ENCODE results near the gene C19orf25.

The C19orf25 gene

GRCh38 chr19:1511318-1512317 lies 32.6 kb upstream of the C19orf25 start:
- no peak overlapping the region for H3K4me3 ChIP-seq (ENCODE audit: insufficient read length, low read depth)

GRCh38 chr19:1510807-1511206 lies 31.8 kb upstream of the C19orf25 start:
- Histone ChIP-seq H3K27me3 (ENCODE audit: insufficient read depth, insufficient read length) (no peaks in the 10 kb centered on the region), H3K4me3 (ENCODE audit: insufficient read length, low read depth) (no peak overlapping the region), H3K9ac (ENCODE audit: insufficient read length, low read depth) (no peak overlapping the region), H3K36me3 (ENCODE audit: insufficient read depth, insufficient read length, low read length) (peaks cover 6% of the 10 kb centered on the region), H3K9me3 (ENCODE audit: insufficient read depth, low read length) (no peaks in the 10 kb centered on the region), H3K4me1 (ENCODE audit: insufficient read depth, insufficient read length) (peaks cover 11% of the 10 kb centered on the region)
- no peak for TF ChIP-seq SUZ12 (IDR thresholded peaks at IDR 0.05; ENCODE audit: extremely low read depth, insufficient read depth, insufficient read length)
- TF ChIP-seq YY1 (IDR thresholded peaks at IDR 0.05; ENCODE audit: insufficient read depth, insufficient read length) = no peak
- no peak for TF ChIP-seq ZNF274 (IDR thresholded peaks at IDR 0.05; ENCODE audit: low read depth, low read length)
- DNase-seq (ENCODE audit: low read depth, low spot score) = no peak

More at GRCh38 chr19:1511318-1512317, 32.6 kb upstream of the C19orf25 start:
- TF ChIP-seq ZNF274 (IDR thresholded peaks at IDR 0.05; ENCODE audit: low read depth, low read length) (no peak), SUZ12 (IDR thresholded peaks at IDR 0.05; ENCODE audit: extremely low read depth, insufficient read depth, insufficient read length) (no peak), YY1 (IDR thresholded peaks at IDR 0.05; ENCODE audit: insufficient read depth, insufficient read length) (no peak)
- Histone ChIP-seq H3K27me3 (ENCODE audit: insufficient read depth, insufficient read length) (no peaks in the 10 kb centered on the region), H3K9ac (ENCODE audit: insufficient read length, low read depth) (peak overlapping the region; percentile 17), H3K9me3 (ENCODE audit: insufficient read depth, low read length) (no peaks in the 10 kb centered on the region), H3K4me1 (ENCODE audit: insufficient read depth, insufficient read length) (peaks cover 11% of the 10 kb centered on the region), H3K36me3 (ENCODE audit: insufficient read depth, insufficient read length, low read length) (peaks cover 6% of the 10 kb centered on the region)
- DNase-seq (ENCODE audit: low read depth, low spot score) = no peak

- TF ChIP-seq YY1 (IDR thresholded peaks at IDR 0.05; ENCODE audit: insufficient read depth, insufficient read length) (no peak), ZNF274 (IDR thresholded peaks at IDR 0.05; ENCODE audit: low read depth, low read length) (no peak), SUZ12 (IDR thresholded peaks at IDR 0.05; ENCODE audit: extremely low read depth, insufficient read depth, insufficient read length) (no peak)
- Histone ChIP-seq H3K4me1 (ENCODE audit: insufficient read depth, insufficient read length) (peaks cover 11% of the 10 kb centered on the region), H3K9me3 (ENCODE audit: insufficient read depth, low read length) (no peaks in the 10 kb centered on the region), H3K9ac (ENCODE audit: insufficient read length, low read depth) (no peak overlapping the region), H3K4me3 (ENCODE audit: insufficient read length, low read depth) (no peak overlapping the region), H3K27me3 (ENCODE audit: insufficient read depth, insufficient read length) (no peaks in the 10 kb centered on the region), H3K36me3 (ENCODE audit: insufficient read depth, insufficient read length, low read length) (peaks cover 6% of the 10 kb centered on the region)
- DNase-seq (ENCODE audit: low read depth, low spot score) = no peak
Measured at GRCh38 chr19:1510442-1510806, 31.4 kb upstream of the C19orf25 start.

GRCh38 chr19:1509602-1510441 lies 30.8 kb upstream of the C19orf25 start:
- no peak for TF ChIP-seq SUZ12 (IDR thresholded peaks at IDR 0.05; ENCODE audit: extremely low read depth, insufficient read depth, insufficient read length)
- TF ChIP-seq YY1 (IDR thresholded peaks at IDR 0.05; ENCODE audit: insufficient read depth, insufficient read length) = no peak
- no peak for TF ChIP-seq ZNF274 (IDR thresholded peaks at IDR 0.05; ENCODE audit: low read depth, low read length)
- H3K36me3 ChIP-seq (ENCODE audit: insufficient read depth, insufficient read length, low read length) = peaks cover 6% of the 10 kb centered on the region
- H3K9me3 ChIP-seq (ENCODE audit: insufficient read depth, low read length) = no peaks in the 10 kb centered on the region
- H3K4me1 ChIP-seq (ENCODE audit: insufficient read depth, insufficient read length) = peaks cover 11% of the 10 kb centered on the region
- H3K9ac ChIP-seq (ENCODE audit: insufficient read length, low read depth) = no peak overlapping the region
- no peak overlapping the region for H3K4me3 ChIP-seq (ENCODE audit: insufficient read length, low read depth)
- DNase-seq (ENCODE audit: low read depth, low spot score) = no peak
- H3K27me3 ChIP-seq (ENCODE audit: insufficient read depth, insufficient read length) = no peaks in the 10 kb centered on the region

GRCh38 chr19:1508507-1508856 lies 29.5 kb upstream of the C19orf25 start:
- no peak for DNase-seq (ENCODE audit: low read depth, low spot score)
- Histone ChIP-seq H3K4me1 (ENCODE audit: insufficient read depth, insufficient read length) (peaks cover 18% of the 10 kb centered on the region), H3K9ac (ENCODE audit: insufficient read length, low read depth) (peak overlapping the region; percentile 57), H3K4me3 (ENCODE audit: insufficient read length, low read depth) (peak overlapping the region; percentile 42), H3K27me3 (ENCODE audit: insufficient read depth, insufficient read length) (peaks cover 9% of the 10 kb centered on the region), H3K36me3 (ENCODE audit: insufficient read depth, insufficient read length, low read length) (peaks cover 6% of the 10 kb centered on the region), H3K9me3 (ENCODE audit: insufficient read depth, low read length) (no peaks in the 10 kb centered on the region)
- no peak for TF ChIP-seq ZNF274 (IDR thresholded peaks at IDR 0.05; ENCODE audit: low read depth, low read length)
- TF ChIP-seq SUZ12 (IDR thresholded peaks at IDR 0.05; ENCODE audit: extremely low read depth, insufficient read depth, insufficient read length) = no peak
- no peak for TF ChIP-seq YY1 (IDR thresholded peaks at IDR 0.05; ENCODE audit: insufficient read depth, insufficient read length)

GRCh38 chr19:1507763-1508506 lies 28.9 kb upstream of the C19orf25 start:
- Histone ChIP-seq H3K27me3 (ENCODE audit: insufficient read depth, insufficient read length) (peaks cover 14% of the 10 kb centered on the region), H3K4me3 (ENCODE audit: insufficient read length, low read depth) (peak overlapping the region; percentile 62), H3K36me3 (ENCODE audit: insufficient read depth, insufficient read length, low read length) (peaks cover 6% of the 10 kb centered on the region), H3K9ac (ENCODE audit: insufficient read length, low read depth) (peak overlapping the region; percentile 69), H3K4me1 (ENCODE audit: insufficient read depth, insufficient read length) (peaks cover 23% of the 10 kb centered on the region), H3K9me3 (ENCODE audit: insufficient read depth, low read length) (no peaks in the 10 kb centered on the region)
- TF ChIP-seq SUZ12 (IDR thresholded peaks at IDR 0.05; ENCODE audit: extremely low read depth, insufficient read depth, insufficient read length) (no peak), ZNF274 (IDR thresholded peaks at IDR 0.05; ENCODE audit: low read depth, low read length) (no peak), YY1 (IDR thresholded peaks at IDR 0.05; ENCODE audit: insufficient read depth, insufficient read length) (no peak)
- peak; percentile 95 for DNase-seq (ENCODE audit: low read depth, low spot score)

Data from NT2/D1 (cell line).